ENCODE data around the gene ACAP3. TPM values are rescaled to one million over a fixed set of nuclear protein-coding genes. Genes with fewer than 3 reads are reported as not detected.
A peak's percentile ranks its signal among the peaks of the same experiment; 100 is the strongest.

ACAP3 gene
- total and polyA plus RNA-seq, 2 of the 4 experiments (the other 2 are of a cell fraction) = 13.3 to 58.2 TPM

GRCh38 chr1:1326075-1326605, 18.4 kb upstream of the ACAP3 start:
- Histone ChIP-seq H4K8ac (ENCODE audit: low read depth in 2 of 2, low read length in 2 of 2) (no peak overlapping the region), H2BK20ac (ENCODE audit: low read depth, low read length) (no peak overlapping the region), H2AK9ac (replicated peaks; ENCODE audit: low read depth, low read length, poor library complexity) (peak overlapping the region; percentile 16), H2BK5ac (ENCODE audit: low read depth, low read length, poor library complexity, severe bottlenecking) (no peak overlapping the region), H3K27ac (ENCODE audit: insufficient read depth, low read length) (no peak overlapping the region), H3K18ac (ENCODE audit: low read depth, low read length) (no peak overlapping the region), H4K20me1 (ENCODE audit: insufficient read depth, low read length) (peaks cover 48% of the 10 kb centered on the region), H4K91ac (ENCODE audit: insufficient read depth, low read depth, low read length) (no peak overlapping the region), H3K4ac (ENCODE audit: low read depth, low read length) (no peak overlapping the region), H3K14ac (replicated peaks; ENCODE audit: low read depth, low read length) (no peak overlapping the region), H3K9me3 (ENCODE audit: control insufficient read depth, insufficient read depth, low read length) (no peaks in the 10 kb centered on the region), H2BK15ac (ENCODE audit: low read depth, low read length) (no peak overlapping the region), H4K5ac (ENCODE audit: low read depth, low read length) (no peak overlapping the region), H3K27me3 (ENCODE audit: control insufficient read depth, insufficient read depth, low read length) (no peaks in the 10 kb centered on the region), H2AFZ (replicated peaks; ENCODE audit: low read length, poor library complexity) (no peak overlapping the region), H3K79me1 (ENCODE audit: low read depth in 1 of 2, low read length in 2 of 2) (peaks cover 7 to 51% of the 10 kb centered on the region in 2 experiments; a peak in 2 of 4 replicates), H3K23ac (ENCODE audit: low read depth, low read length) (no peak overlapping the region), H2AK5ac (ENCODE audit: low read depth, low read length) (no peak overlapping the region), H2BK120ac (ENCODE audit: low read depth, low read length) (no peak overlapping the region), H3K4me3 (ENCODE audit: insufficient read depth, low read depth, low read length) (no peak overlapping the region), H3K4me1 (ENCODE audit: control insufficient read depth, insufficient read depth, low read length) (peaks cover 7% of the 10 kb centered on the region; the same call in 1 of the 2 replicates), H3K56ac (ENCODE audit: extremely low read depth, insufficient read depth, low read length) (no peak overlapping the region), H3K36me3 (ENCODE audit: control insufficient read depth, insufficient read depth, low read length) (peaks cover 5% of the 10 kb centered on the region), H3K4me2 (ENCODE audit: low read depth, low read length) (no peak overlapping the region), H3K9me1 (ENCODE audit: insufficient read depth, low read length) (peaks cover 9% of the 10 kb centered on the region), H3K9ac (ENCODE audit: low read depth, low read length) (no peak overlapping the region)
- no TSS peak for BruUV-seq (replicated peaks)
- DNase-seq = no peak
- ChIA-PET CTCF (no interaction called here), POLR2A (ENCODE audit: unreplicated experiment) (no interaction called here)
- dilution Hi-C loops (cut with HindIII; ENCODE audit: low sequenced_read_pairs, unreplicated experiment) = no loop called here
- 80% methylated on average over 1 of the region's 8 CpGs; no CpG with 5 or more reads in 1 of the 2 experiments for WGBS, 2 experiments (ENCODE audit: extremely low coverage in 2 of 2, insufficient read length in 1 of 2)
- no peak for ATAC-seq (ENCODE audit: low read depth)
- intact Hi-C loops (cut with micrococcal nuclease) = no loop called here
- TF ChIP-seq FOS (IDR thresholded peaks at IDR 0.05; ENCODE audit: low read depth, low read length) (no peak), SMC3 (IDR thresholded peaks at IDR 0.05; ENCODE audit: low read depth, low read length) (no peak), NFE2L2 (IDR thresholded peaks at IDR 0.05; ENCODE audit: low read depth, low read length) (no peak), CEBPB (IDR thresholded peaks at IDR 0.05; ENCODE audit: low read depth, low read length) (no peak), MAZ (IDR thresholded peaks at IDR 0.05; ENCODE audit: borderline replicate concordance, low read depth, low read length) (no peak), MXI1 (IDR thresholded peaks at IDR 0.05; ENCODE audit: borderline replicate concordance, low read depth, low read length) (no peak), BHLHE40 (IDR thresholded peaks at IDR 0.05; ENCODE audit: low read depth, low read length) (no peak), MAFK (IDR thresholded peaks at IDR 0.05; ENCODE audit: low read depth, low read length) (no peak), RFX5 (IDR thresholded peaks at IDR 0.05; ENCODE audit: low read depth, low read length) (no peak), CHD1 (IDR thresholded peaks at IDR 0.05; ENCODE audit: low read depth, low read length) (no peak)
- TF ChIP-seq, protein P1, sequence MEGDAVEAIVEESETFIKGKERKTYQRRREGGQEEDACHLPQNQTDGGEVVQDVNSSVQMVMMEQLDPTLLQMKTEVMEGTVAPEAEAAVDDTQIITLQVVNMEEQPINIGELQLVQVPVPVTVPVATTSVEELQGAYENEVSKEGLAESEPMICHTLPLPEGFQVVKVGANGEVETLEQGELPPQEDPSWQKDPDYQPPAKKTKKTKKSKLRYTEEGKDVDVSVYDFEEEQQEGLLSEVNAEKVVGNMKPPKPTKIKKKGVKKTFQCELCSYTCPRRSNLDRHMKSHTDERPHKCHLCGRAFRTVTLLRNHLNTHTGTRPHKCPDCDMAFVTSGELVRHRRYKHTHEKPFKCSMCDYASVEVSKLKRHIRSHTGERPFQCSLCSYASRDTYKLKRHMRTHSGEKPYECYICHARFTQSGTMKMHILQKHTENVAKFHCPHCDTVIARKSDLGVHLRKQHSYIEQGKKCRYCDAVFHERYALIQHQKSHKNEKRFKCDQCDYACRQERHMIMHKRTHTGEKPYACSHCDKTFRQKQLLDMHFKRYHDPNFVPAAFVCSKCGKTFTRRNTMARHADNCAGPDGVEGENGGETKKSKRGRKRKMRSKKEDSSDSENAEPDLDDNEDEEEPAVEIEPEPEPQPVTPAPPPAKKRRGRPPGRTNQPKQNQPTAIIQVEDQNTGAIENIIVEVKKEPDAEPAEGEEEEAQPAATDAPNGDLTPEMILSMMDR (conservative IDR thresholded peaks at IDR 0.05; ENCODE audit: low read depth, low read length) = no peak
- in situ Hi-C loops (cut with MboI; ENCODE audit: low sequenced_read_pairs) = no loop called here
